ENCODE measurements around the gene THY1.
"Not testable (repeated sequence)": the region's sequence is repeated elsewhere in the genome, so short reads cannot be mapped to it uniquely, and the experiment has no call there.

THY1 gene

GRCh38 chr11:119409731-119410130, 13.2 kb downstream of the THY1 start:
- no peak overlapping the region for H3K27ac ChIP-seq
- TF ChIP-seq ZFX (IDR thresholded peaks at IDR 0.05) (no peak), CTCF (conservative IDR thresholded peaks at IDR 0.05) (no peak)

- TF ChIP-seq ZFX (IDR thresholded peaks at IDR 0.05) (no peak), CTCF (conservative IDR thresholded peaks at IDR 0.05) (no peak)
- H3K27ac ChIP-seq = no peak overlapping the region
Observed at GRCh38 chr11:119406005-119406404, 17.0 kb downstream of the THY1 start.

- not testable (repeated sequence) for H3K27ac ChIP-seq
Observed at GRCh38 chr11:119405448-119405847, 17.5 kb downstream of the THY1 start.

GRCh38 chr11:119404872-119405271, 18.1 kb downstream of the THY1 start:
- H3K27ac ChIP-seq = no peak overlapping the region
- TF ChIP-seq CTCF (conservative IDR thresholded peaks at IDR 0.05) = no peak
- no peak for TF ChIP-seq ZFX (IDR thresholded peaks at IDR 0.05)

- no peak for TF ChIP-seq ZFX (IDR thresholded peaks at IDR 0.05)
- TF ChIP-seq CTCF (conservative IDR thresholded peaks at IDR 0.05) = no peak
- no peak overlapping the region for H3K27ac ChIP-seq
Observed at GRCh38 chr11:119403021-119403420, 20.0 kb downstream of the THY1 start.

- no peak overlapping the region for H3K27ac ChIP-seq
- TF ChIP-seq ZFX (IDR thresholded peaks at IDR 0.05) (no peak), CTCF (conservative IDR thresholded peaks at IDR 0.05) (no peak)
Observed at GRCh38 chr11:119402470-119402869, 20.5 kb downstream of the THY1 start.

- H3K27ac ChIP-seq = no peak overlapping the region
- TF ChIP-seq ZFX (IDR thresholded peaks at IDR 0.05) = no peak
- no peak for TF ChIP-seq CTCF (conservative IDR thresholded peaks at IDR 0.05)
Observed at GRCh38 chr11:119400860-119401259, 22.1 kb downstream of the THY1 start.

GRCh38 chr11:119397740-119398139, 25.2 kb downstream of the THY1 start:
- TF ChIP-seq CTCF (conservative IDR thresholded peaks at IDR 0.05) (no peak), ZFX (IDR thresholded peaks at IDR 0.05) (no peak)
- H3K27ac ChIP-seq = no peak overlapping the region

Measured in C4-2B (cell line).